Skin epidermis (tissue), 12 donors: Measurements from ENCODE around the gene TMEM233.
"Not testable (repeated sequence)": the region's sequence is repeated elsewhere in the genome, so short reads cannot be mapped to it uniquely, and the experiment has no call there.

Experiments
- H3K27ac ChIP-seq, 21 experiments: fragments of 200-600 bp; sonication (generic) in 11 of 21; one replicate each; pipeline ENCODE4 v1.5.0; 2020; ENCODE audit warnings: mild to moderate bottlenecking in 3 of 21, inconsistent platforms in 2 of 21, moderate library complexity in 2 of 21
- H3K4me3 ChIP-seq, 7 experiments: fragments of 200-600 bp; sonication (generic) in 2 of 7; one replicate each; pipeline ENCODE4 v1.5.0; 2020; ENCODE audit warnings: inconsistent platforms in 2 of 7, mild to moderate bottlenecking in 2 of 7, moderate library complexity in 1 of 7

TMEM233 gene

GRCh38 chr12:119649202-119649808 lies 55.7 kb downstream of the TMEM233 start:
- Histone ChIP-seq H3K4me3 (no peak overlapping the region), H3K27ac (no peak overlapping the region)

- H3K4me3 ChIP-seq: no peak overlapping the region
- no peak overlapping the region for H3K27ac ChIP-seq
These were observed 59.1 kb downstream of the TMEM233 start for GRCh38 chr12:119652665-119653064.

- H3K4me3 ChIP-seq, H3K27ac ChIP-seq: not testable (repeated sequence)
These were observed 63.4 kb downstream of the TMEM233 start for GRCh38 chr12:119657001-119657400.

- not testable (repeated sequence) for H3K4me3 ChIP-seq, H3K27ac ChIP-seq
These were observed 64.6 kb downstream of the TMEM233 start for GRCh38 chr12:119658166-119658565.

DNA sequence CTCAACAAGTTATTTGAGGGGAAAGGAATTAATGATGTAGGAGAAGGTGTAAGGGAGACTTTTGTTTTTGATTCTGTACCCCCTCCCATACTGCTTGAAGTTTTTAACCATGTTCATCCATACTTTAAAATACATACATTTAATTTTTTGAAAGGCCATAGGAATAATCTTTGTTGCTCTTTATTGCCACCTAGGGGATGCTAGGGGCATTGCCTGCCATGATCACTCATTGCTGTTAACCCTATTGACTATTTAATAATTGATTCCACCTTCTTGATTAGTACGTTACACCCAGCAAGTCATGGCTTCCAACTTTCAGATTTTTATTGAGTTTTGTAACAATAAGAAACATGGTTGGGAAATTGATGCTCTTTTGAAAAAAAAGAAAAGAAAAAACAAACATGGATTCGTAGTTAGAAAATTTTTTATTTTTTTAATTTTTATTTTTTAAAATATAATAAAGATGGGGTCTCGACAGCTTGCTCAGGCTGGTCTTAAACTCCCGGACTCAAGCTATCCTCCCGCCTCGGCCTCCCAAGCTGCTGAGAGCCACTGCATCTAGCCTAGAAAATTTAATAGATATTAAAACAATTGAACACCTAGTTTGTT lies 65.8 kb downstream of the TMEM233 start:
- Histone ChIP-seq H3K27ac (no peak overlapping the region), H3K4me3 (no peak overlapping the region)

DNA sequence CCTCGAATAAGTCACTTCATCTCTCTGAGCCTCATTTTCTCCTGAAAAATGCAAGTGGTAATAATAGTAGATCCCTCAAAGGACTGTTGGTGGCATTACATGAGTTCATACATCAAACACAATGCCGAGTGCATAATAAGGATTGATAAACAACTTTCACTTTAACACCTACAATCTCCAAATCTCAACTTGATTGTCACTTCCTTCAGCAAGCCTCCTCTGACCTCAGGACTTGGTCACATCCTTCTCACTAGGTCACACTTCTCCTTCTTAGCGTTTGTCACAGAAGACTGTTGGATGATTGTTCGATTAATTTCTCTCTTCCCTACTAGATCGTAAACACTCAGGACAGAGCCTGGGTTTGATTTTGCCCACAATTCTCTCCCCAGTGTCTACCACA lies 66.5 kb downstream of the TMEM233 start:
- Histone ChIP-seq H3K27ac (no peak overlapping the region), H3K4me3 (no peak overlapping the region)

DNA sequence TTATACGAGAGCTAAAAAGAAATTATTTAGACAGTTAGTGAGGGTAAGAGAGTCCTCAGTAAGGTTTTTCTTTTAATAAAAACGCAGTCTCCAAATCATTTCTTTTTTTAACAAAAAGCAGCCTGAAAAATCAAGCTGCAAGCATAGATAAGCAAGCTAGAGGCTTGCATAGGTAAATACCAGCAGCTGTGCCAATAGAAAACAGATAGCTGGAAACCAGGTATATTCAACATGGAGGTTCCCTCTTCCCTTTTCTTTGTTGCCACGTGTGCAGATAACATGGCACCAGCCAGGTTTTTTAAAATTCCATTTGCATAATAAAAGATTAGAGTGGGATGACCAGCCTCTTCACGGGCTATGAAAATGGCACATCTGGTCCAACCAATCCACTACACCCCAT lies 68.3 kb downstream of the TMEM233 start:
- Histone ChIP-seq H3K4me3 (no peak overlapping the region), H3K27ac (no peak overlapping the region)

GRCh38 chr12:119664642-119665041 lies 71.1 kb downstream of the TMEM233 start:
- H3K27ac ChIP-seq: no peak overlapping the region
- H3K4me3 ChIP-seq: no peak overlapping the region

- H3K27ac ChIP-seq: peak overlapping the region in 1 of 21 experiments; percentile 83
- H3K4me3 ChIP-seq: no peak overlapping the region
These were observed 71.8 kb downstream of the TMEM233 start for GRCh38 chr12:119665164-119665929.

- Histone ChIP-seq H3K4me3 (no peak overlapping the region), H3K27ac (peak overlapping the region in 3 of 21 experiments; percentile 1 to 83 (median 12))
These were observed 72.7 kb downstream of the TMEM233 start for GRCh38 chr12:119666226-119666795.

DNA sequence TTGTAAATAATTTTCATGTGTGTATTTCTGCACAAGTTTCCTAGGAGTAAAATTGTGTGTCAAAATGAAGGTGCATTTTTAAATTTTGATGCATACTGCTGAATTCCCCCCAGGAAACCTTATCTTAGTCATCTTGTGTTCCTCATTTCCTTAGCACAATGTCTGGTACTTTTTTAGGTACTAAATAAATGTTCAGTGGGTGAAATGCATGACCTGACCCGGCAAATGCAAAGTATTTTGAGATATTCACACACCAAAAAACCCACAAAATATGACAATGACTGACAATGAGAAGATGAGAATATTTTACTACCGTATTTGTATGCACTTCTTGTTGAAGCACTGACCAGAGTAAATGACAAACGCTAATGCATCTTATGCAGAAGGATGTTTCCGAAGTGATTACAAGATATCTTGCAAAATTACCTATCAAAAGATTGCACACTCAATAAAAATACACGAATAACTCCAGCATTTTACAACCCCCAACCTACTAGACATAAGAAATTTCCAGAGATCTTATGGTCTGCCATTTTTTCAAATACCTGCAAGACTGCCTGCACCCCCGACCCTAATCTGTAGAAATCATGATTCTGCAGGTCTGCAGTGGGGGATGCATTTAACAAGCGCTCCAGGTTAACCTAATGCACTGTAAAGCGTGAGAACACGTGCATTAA lies 73.5 kb downstream of the TMEM233 start:
- Histone ChIP-seq H3K27ac (peak overlapping the region in 16 of 21 experiments; percentile 52 to 99 (median 94)), H3K4me3 (peak overlapping the region; percentile 67 to 98 (median 89))

DNA sequence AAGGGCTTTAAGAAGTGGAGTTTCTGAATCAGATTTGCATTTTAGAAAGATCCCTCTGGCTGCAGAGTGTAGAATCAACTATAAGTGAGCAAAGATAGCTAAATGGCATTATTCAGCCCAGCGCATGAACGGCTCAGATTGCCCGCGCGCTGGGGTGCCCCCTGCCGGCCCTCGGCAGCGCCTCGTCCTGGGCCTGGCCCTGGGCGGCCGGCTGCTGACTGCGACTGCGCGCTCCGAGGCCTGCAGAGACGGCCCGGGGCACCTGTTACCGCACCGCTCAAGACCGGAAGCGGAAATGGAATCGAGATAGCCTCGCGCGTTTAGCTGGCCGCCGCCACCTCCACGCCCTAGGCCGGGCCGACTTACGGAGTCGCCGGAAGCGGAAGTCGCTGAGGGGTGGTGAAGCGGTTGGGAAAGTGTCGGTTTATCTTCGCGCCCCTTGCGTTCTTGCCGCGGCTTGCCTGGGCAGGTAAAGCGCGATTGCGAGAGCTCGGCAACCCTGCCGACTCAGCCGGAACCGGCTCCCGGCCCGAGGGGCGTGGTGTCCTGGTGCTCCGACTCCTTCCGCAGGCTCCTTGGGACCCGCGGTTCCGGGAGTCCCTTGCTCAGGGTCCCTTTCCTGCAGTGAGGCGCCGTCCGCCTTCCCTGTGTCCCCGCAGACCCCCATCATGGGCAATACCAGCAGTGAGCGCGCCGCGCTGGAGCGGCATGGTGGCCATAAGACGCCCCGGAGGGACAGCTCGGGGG lies 74.2 kb downstream of the TMEM233 start, which contains the start of gene PRKAB1:
Gene PRKAB1, plus strand, starts transcription at position 557 of the 747 bp plus-strand sequence. Its CDS starts 112 bp downstream, at position 669.
- H3K4me3 ChIP-seq: peak within 1 kb of the TSS; percentile 67 to 98 (median 89)
- H3K27ac ChIP-seq: peak within 1 kb of the TSS; percentile 83 to 99 (median 93)

- H3K27ac ChIP-seq: peak overlapping the region; percentile 83 to 99 (median 93)
- peak overlapping the region; percentile 67 to 98 (median 89) for H3K4me3 ChIP-seq
These were observed 74.8 kb downstream of the TMEM233 start for GRCh38 chr12:119668324-119668841.

DNA sequence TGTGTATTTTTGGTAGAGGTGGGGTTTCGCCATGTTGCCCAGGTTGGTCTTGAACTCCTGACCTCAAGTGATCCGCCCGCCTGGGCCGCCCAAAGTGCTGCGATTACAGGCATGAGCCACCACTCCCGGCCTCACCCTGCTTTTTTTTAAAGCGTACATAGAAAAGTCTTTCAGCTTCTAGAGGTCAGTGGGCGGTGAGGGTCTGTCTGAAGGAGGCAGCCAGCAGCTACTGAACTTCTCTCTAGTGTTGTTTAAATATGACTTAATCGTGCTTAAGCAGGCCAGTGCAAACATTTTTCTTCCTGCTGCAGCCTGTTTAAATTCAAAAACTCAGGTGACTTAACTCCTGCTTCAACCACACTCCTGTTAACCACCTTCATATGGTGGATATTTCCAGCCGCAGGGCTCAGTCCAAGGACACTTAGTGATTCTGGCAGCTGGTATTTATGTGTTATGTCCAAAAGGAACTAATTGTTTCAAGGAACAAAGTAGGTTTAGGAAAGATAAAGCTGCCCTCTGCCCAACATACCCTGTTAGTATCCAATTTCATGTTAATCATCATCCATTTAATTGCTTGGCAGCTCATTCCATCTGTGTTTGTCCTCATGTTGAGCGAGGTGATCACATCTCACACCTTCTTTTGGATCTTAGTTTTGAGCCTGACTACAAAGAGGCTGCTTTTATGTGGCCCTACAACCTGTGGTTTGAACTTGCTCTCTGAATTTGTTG lies 76.3 kb downstream of the TMEM233 start:
- peak overlapping the region in 9 of 21 experiments; percentile 5 to 64 (median 29) for H3K27ac ChIP-seq
- no peak overlapping the region for H3K4me3 ChIP-seq

DNA sequence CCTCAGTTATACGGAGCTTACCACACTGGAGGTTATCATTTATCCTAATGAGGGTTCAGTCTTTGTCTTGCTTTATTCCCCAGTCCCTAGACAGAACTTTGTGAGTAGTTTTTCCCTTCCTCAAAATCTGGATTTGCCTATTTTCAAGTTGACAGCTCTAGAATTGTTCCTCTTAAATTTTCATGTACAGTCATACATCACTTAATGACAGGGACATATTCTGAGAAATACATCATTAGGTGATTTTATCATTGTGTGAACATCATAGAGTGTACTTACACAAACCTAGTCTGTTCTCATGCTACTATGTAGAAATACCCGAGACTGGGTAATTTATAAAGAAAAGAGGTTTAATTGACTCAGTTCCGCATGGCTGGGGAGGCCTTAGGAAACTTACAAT lies 77.5 kb downstream of the TMEM233 start:
- H3K27ac ChIP-seq: no peak overlapping the region
- H3K4me3 ChIP-seq: no peak overlapping the region

GRCh38 chr12:119672194-119672593 lies 78.6 kb downstream of the TMEM233 start:
- H3K4me3 ChIP-seq: no peak overlapping the region
- no peak overlapping the region for H3K27ac ChIP-seq

- Histone ChIP-seq H3K27ac (peak overlapping the region in 5 of 21 experiments; percentile 6 to 73 (median 32)), H3K4me3 (no peak overlapping the region)
These were observed 80.1 kb downstream of the TMEM233 start for GRCh38 chr12:119673634-119674033.

- Histone ChIP-seq H3K27ac (peak overlapping the region in 1 of 21 experiments; percentile 36), H3K4me3 (no peak overlapping the region)
These were observed 81.0 kb downstream of the TMEM233 start for GRCh38 chr12:119674560-119674959.
